ENCODE data around the gene SOCS1.

- TF ChIP-seq, protein P1, sequence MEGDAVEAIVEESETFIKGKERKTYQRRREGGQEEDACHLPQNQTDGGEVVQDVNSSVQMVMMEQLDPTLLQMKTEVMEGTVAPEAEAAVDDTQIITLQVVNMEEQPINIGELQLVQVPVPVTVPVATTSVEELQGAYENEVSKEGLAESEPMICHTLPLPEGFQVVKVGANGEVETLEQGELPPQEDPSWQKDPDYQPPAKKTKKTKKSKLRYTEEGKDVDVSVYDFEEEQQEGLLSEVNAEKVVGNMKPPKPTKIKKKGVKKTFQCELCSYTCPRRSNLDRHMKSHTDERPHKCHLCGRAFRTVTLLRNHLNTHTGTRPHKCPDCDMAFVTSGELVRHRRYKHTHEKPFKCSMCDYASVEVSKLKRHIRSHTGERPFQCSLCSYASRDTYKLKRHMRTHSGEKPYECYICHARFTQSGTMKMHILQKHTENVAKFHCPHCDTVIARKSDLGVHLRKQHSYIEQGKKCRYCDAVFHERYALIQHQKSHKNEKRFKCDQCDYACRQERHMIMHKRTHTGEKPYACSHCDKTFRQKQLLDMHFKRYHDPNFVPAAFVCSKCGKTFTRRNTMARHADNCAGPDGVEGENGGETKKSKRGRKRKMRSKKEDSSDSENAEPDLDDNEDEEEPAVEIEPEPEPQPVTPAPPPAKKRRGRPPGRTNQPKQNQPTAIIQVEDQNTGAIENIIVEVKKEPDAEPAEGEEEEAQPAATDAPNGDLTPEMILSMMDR (IDR thresholded peaks at IDR 0.05; ENCODE audit: extremely low read depth in 1 of 2, insufficient read depth in 1 of 2, low read depth in 1 of 2, low read length in 2 of 2) = no peak
- no peak for TF ChIP-seq POLR2AphosphoS5 (IDR thresholded peaks at IDR 0.05; ENCODE audit: insufficient read depth, low read depth, low read length)
Measured at GRCh38 chr16:11272921-11273720, 17.1 kb upstream of the SOCS1 start, which contains the start of gene PRM3.
